Endothelial cell of umbilical vein (primary cell): Measurements from ENCODE around the gene DRC7. TPM values are rescaled to one million over a fixed set of nuclear protein-coding genes. Genes with fewer than 3 reads are reported as not detected.

Source experiments
- BruUV-seq: library from RNA; stranded (reverse); fragments of 400-500 nt; replicated peaks from 2 replicates; lab custom pipeline; 2021; lab: Mats Ljungman, UMichigan
- CTCF ChIA-PET: fragments of 300-600, 350-600 bp; sonication (Branson Sonifier 250); formaldehyde crosslinking; loops from one replicate; lab custom pipeline; 2021; ENCODE audit warnings: antibody characterized with exemption, inconsistent platforms; lab: Charles Lee
- POLR2A ChIA-PET: fragments of 300-600, 350-600 bp; sonication (Branson Sonifier 250); formaldehyde crosslinking; loops from one replicate; lab custom pipeline; 2021; ENCODE audit warnings: antibody characterized with exemption, inconsistent platforms; lab: Charles Lee
- DNase-seq: peaks from one replicate; pipeline ENCODE4 v3.0.0-alpha.2; 2011; ENCODE audit warnings: low read depth, low spot score
- FAIRE-seq: peaks from 2 replicates; lab custom pipeline; 2011; peaks lifted over from hg19 to GRCh38; lab: Jason Lieb, UNC
- H2AFZ ChIP-seq: 2 replicates; pipeline ENCODE4 v1.6.0; 2012; ENCODE audit warnings: low read depth, low read length, control low read depth, inconsistent platforms
- H3K27ac ChIP-seq: 2 replicates; pipeline ENCODE4 v1.5.1; 2011; ENCODE audit warnings: low read depth, mild to moderate bottlenecking, control low read depth, low read length, moderate library complexity; ENCODE audit not compliant: insufficient read depth
- H3K27me3 ChIP-seq, 2 experiments: 2 replicates each; pipeline versions ENCODE4 v1.6.0 to v1.6.1; 2011; ENCODE audit warnings: low read length in 2 of 2, mixed read lengths in 1 of 2; ENCODE audit not compliant: control insufficient read depth in 2 of 2, insufficient read depth in 2 of 2
- H3K36me3 ChIP-seq, 2 experiments: 2 replicates in 1 of 2; 3 replicates in 1 of 2; pipeline ENCODE4 v1.5.1; 2011; ENCODE audit warnings: low read length in 2 of 2, mild to moderate bottlenecking in 1 of 2, moderate library complexity in 1 of 2; ENCODE audit not compliant: control insufficient read depth in 2 of 2, insufficient read depth in 2 of 2; ENCODE audit errors: extremely low read depth in 1 of 2
- H3K4me1 ChIP-seq: 3 replicates; pipeline ENCODE4 v1.5.1; 2011; ENCODE audit warnings: mild to moderate bottlenecking, low read length; ENCODE audit not compliant: control insufficient read depth, insufficient read depth; ENCODE audit errors: extremely low read depth
- H3K4me2 ChIP-seq: 2 replicates; pipeline ENCODE4 v1.6.1; 2011; ENCODE audit warnings: low read length, control low read depth, mixed read lengths; ENCODE audit not compliant: insufficient read depth
- H3K4me3 ChIP-seq, 3 experiments: fragments of 200-600 bp in 1 of 3; sonication (generic), shearing (Covaris generic) in 1 of 3; replicated peaks in 1 of 3; 2 replicates each; pipeline ENCODE4 v1.5.1; 2011 to 2016; ENCODE audit warnings: control low read depth in 3 of 3, low read length in 3 of 3, mild to moderate bottlenecking in 2 of 3, inconsistent platforms in 1 of 3, low read depth in 1 of 3, moderate library complexity in 1 of 3; ENCODE audit not compliant: insufficient read depth in 1 of 3
- H3K79me2 ChIP-seq: 2 replicates; pipeline ENCODE4 v1.6.0; 2012; ENCODE audit warnings: low read length, inconsistent platforms; ENCODE audit not compliant: control insufficient read depth, insufficient read depth
- H3K9ac ChIP-seq: replicated peaks from 2 replicates; pipeline ENCODE3; 2011; ENCODE audit warnings: low read length, control low read depth; ENCODE audit not compliant: insufficient read depth; ENCODE audit errors: extremely low read depth
- H3K9me1 ChIP-seq: replicated peaks from 3 replicates; pipeline ENCODE4 v1.6.0; 2011; ENCODE audit warnings: mild to moderate bottlenecking, low read length; ENCODE audit not compliant: control insufficient read depth, insufficient read depth; ENCODE audit errors: extremely low read depth
- H3K9me3 ChIP-seq: replicated peaks from 2 replicates; pipeline ENCODE4 v1.5.1; 2012; ENCODE audit warnings: low read length, inconsistent platforms; ENCODE audit not compliant: control insufficient read depth, insufficient read depth
- H4K20me1 ChIP-seq: replicated peaks from 2 replicates; pipeline ENCODE3; 2011; ENCODE audit warnings: mild to moderate bottlenecking, low read length; ENCODE audit not compliant: control insufficient read depth, insufficient read depth; ENCODE audit errors: extremely low read depth
- CTCF ChIP-seq, 2 donors: IDR thresholded peaks; 1 replicate in 1 of 2; 2 replicates in 1 of 2; pipeline ENCODE4 v1.5.1; 2011; ENCODE audit warnings: low read length in 2 of 2, mild to moderate bottlenecking in 2 of 2, moderate library complexity in 2 of 2, control low read depth in 1 of 2, inconsistent platforms in 1 of 2, low read depth in 1 of 2; ENCODE audit not compliant: insufficient read depth in 1 of 2; ENCODE audit errors: extremely low read depth in 1 of 2
- EZH2 ChIP-seq: IDR thresholded peaks from 2 replicates; pipeline ENCODE4 v1.6.1; 2012; ENCODE audit warnings: borderline replicate concordance, low read depth, mild to moderate bottlenecking, moderate library complexity, low read length, inconsistent platforms; ENCODE audit not compliant: severe bottlenecking
- FOS ChIP-seq: IDR thresholded peaks from 2 replicates; pipeline ENCODE4 v1.6.1; 2011; ENCODE audit warnings: mild to moderate bottlenecking, low read length, moderate library complexity, borderline replicate concordance; ENCODE audit not compliant: insufficient read depth
- GATA2 ChIP-seq: IDR thresholded peaks from 2 replicates; pipeline ENCODE4 v1.7.0; 2011; ENCODE audit warnings: low read depth, mild to moderate bottlenecking, moderate library complexity, mixed read lengths, low read length; ENCODE audit not compliant: insufficient read length, insufficient read depth
- JUN ChIP-seq: IDR thresholded peaks from 2 replicates; pipeline ENCODE4 v1.6.1; 2011; ENCODE audit warnings: borderline replicate concordance, low read depth; ENCODE audit not compliant: insufficient read length, insufficient read depth
- MAX ChIP-seq: IDR thresholded peaks from 2 replicates; pipeline ENCODE4 v1.6.1; 2011; ENCODE audit not compliant: insufficient read depth, insufficient read length
- MYC ChIP-seq: IDR thresholded peaks from one replicate; pipeline ENCODE4 v1.6.1; 2011; ENCODE audit warnings: mild to moderate bottlenecking, low read depth, low read length
- POLR2A ChIP-seq: IDR thresholded peaks from 2 replicates; pipeline ENCODE4 v1.6.1; 2012; ENCODE audit warnings: low read depth, mild to moderate bottlenecking, control low read depth, low read length
- POLR2AphosphoS5 ChIP-seq: IDR thresholded peaks from 2 replicates; pipeline ENCODE4 v1.6.1; 2012; ENCODE audit warnings: low read depth, mild to moderate bottlenecking, control low read depth, low read length, moderate library complexity; ENCODE audit not compliant: insufficient read depth
- dilution Hi-C: fragments of 300-500 bp; cut with MboI; formaldehyde crosslinking; loops from one replicate; pipeline ENCODE4 v1.15.0; 2019; ENCODE audit warnings: low sequenced_read_pairs; ENCODE audit not compliant: extremely low pct_ligation_motif_present
- intact Hi-C: fragments of 100-400 bp; cut with micrococcal nuclease; formaldehyde crosslinking; loops from one replicate; pipeline ENCODE4 v1.10.0; 2022
- polyA plus RNA-seq, 4 experiments: library from polyadenylated mRNA; depleted of rRNA in 3 of 4; stranded (reverse) in 3 of 4; unstranded in 1 of 4; fragments of >200 nt; gene quantifications; 2 replicates each; pipeline versions ENCODE4 v1.2.1 to v1.2.3, GENCODE V29; 2011 to 2012; ENCODE audit warnings: missing spikeins in 1 of 4
- total RNA-seq: library from RNA; stranded (reverse); gene quantifications from 2 replicates; pipeline ENCODE4 v1.2.3, GENCODE V29; 2021

Gene DRC7
- total and polyA plus RNA-seq, 2 donors (not counting 3 experiments of a cell fraction or from before 2014, with no cell fraction given), result 0.13 to 0.77 TPM

GRCh38 chr16:57736419-57737351 is 42.1 kb downstream of the DRC7 start:
- POLR2A ChIA-PET, result no interaction called here

More at GRCh38 chr16:57736419-57737351, 42.1 kb downstream of the DRC7 start:
- Histone ChIP-seq H2AFZ (peak overlapping the region; percentile 80), H3K79me2 (no peaks in the 10 kb centered on the region), H3K4me3 (peak overlapping the region; percentile 68 to 93 (median 72)), H3K9ac (peak overlapping the region; percentile 74), H3K36me3 (peaks cover 0 to 3% of the 10 kb centered on the region in 2 experiments), H3K27me3 (no peaks in the 10 kb centered on the region), H4K20me1 (no peaks in the 10 kb centered on the region), H3K9me1 (no peaks in the 10 kb centered on the region), H3K9me3 (no peaks in the 10 kb centered on the region), H3K27ac (peak overlapping the region; percentile 81), H3K4me2 (peak overlapping the region; percentile 93), H3K4me1 (peaks cover 19% of the 10 kb centered on the region)
- no peak for TF ChIP-seq POLR2AphosphoS5
- no peak for TF ChIP-seq FOS
- TF ChIP-seq MAX, result peak; percentile 88
- TF ChIP-seq MYC, result peak; percentile 85
- TF ChIP-seq JUN, result peak; percentile 70
- TF ChIP-seq POLR2A, result no peak
- TF ChIP-seq GATA2, result no peak
- peak in 1 of 2 donors; percentile 19 for TF ChIP-seq CTCF (IDR thresholded peaks at IDR 0.05; ENCODE audit: extremely low read depth in 1 of 2, insufficient read depth in 1 of 2, low read depth in 1 of 2, low read length in 2 of 2)
- TF ChIP-seq EZH2, result no peak
- dilution Hi-C loops, result no loop called here
- DNase-seq (peak; percentile 79), FAIRE-seq (peak; percentile 96)
- CTCF ChIA-PET, result interaction anchor here (0.8 to 3.6 kb wide), 10 partner anchors 12 to 161 kb away, joined by 3 to 43 read pairs (median 4); no protein-coding TSS in a partner anchor
- intact Hi-C loops, result loop anchor here (10.0 kb wide), 1 partner anchor 388 kb away; the partner anchor contains the start of gene CFAP20
- BruUV-seq, result TSS peak; percentile 25
